Neuronal stem cell (in vitro differentiated cells): ENCODE measurements around the gene SORCS2.

Experiments
- DNase-seq: peaks from one replicate; pipeline ENCODE4 v3.0.0-alpha.2; 2013; ENCODE audit warnings: low spot score
- H2AFZ ChIP-seq: one replicate; pipeline ENCODE4 v1.6.1; 2013; ENCODE audit warnings: mild to moderate bottlenecking, low read length, inconsistent platforms
- H2AK5ac ChIP-seq: 2 replicates; pipeline ENCODE4 v1.6.1; 2013; ENCODE audit warnings: low read depth, mild to moderate bottlenecking, inconsistent platforms, low read length, moderate library complexity, mixed read lengths
- H2BK120ac ChIP-seq: 2 replicates; pipeline ENCODE4 v1.6.1; 2013; ENCODE audit warnings: low read depth, mild to moderate bottlenecking, inconsistent platforms, low read length, moderate library complexity, mixed read lengths
- H2BK12ac ChIP-seq: one replicate; pipeline ENCODE4 v1.6.1; 2013; ENCODE audit warnings: low read length, inconsistent platforms
- H2BK15ac ChIP-seq: 2 replicates; pipeline ENCODE4 v1.6.1; 2013; ENCODE audit warnings: mild to moderate bottlenecking, low read length, inconsistent platforms, mixed read lengths
- H2BK5ac ChIP-seq: one replicate; pipeline ENCODE4 v1.6.1; 2013; ENCODE audit warnings: inconsistent platforms, mild to moderate bottlenecking, low read length, moderate library complexity
- H3K14ac ChIP-seq: one replicate; pipeline ENCODE4 v1.6.1; 2013; ENCODE audit warnings: low read length, inconsistent platforms
- H3K18ac ChIP-seq: 2 replicates; pipeline ENCODE4 v1.6.1; 2013; ENCODE audit warnings: low read length, inconsistent platforms
- H3K23ac ChIP-seq: 2 replicates; pipeline ENCODE4 v1.6.1; 2013; ENCODE audit warnings: low read depth, mild to moderate bottlenecking, mixed read lengths, low read length, inconsistent platforms; ENCODE audit not compliant: poor library complexity
- H3K27ac ChIP-seq: replicated peaks from 3 replicates; pipeline ENCODE4 v1.5.1; 2013; ENCODE audit warnings: low read length, inconsistent platforms
- H3K27me3 ChIP-seq, 3 experiments: 2 replicates each; pipeline ENCODE4 v1.6.1; 2013; ENCODE audit warnings: low read length in 3 of 3, mild to moderate bottlenecking in 2 of 3, inconsistent platforms in 1 of 3, low read depth in 1 of 3, mixed read lengths in 1 of 3, moderate library complexity in 1 of 3; ENCODE audit not compliant: control insufficient read depth in 3 of 3, insufficient read depth in 3 of 3
- H3K36me3 ChIP-seq, 2 donors: replicated peaks in 1 of 2; 2 replicates each; pipeline ENCODE4 v1.6.1; 2013; ENCODE audit warnings: low read length in 2 of 2; ENCODE audit not compliant: control insufficient read depth in 2 of 2, insufficient read depth in 2 of 2
- H3K4ac ChIP-seq: 2 replicates; pipeline ENCODE4 v1.6.1; 2013; ENCODE audit warnings: inconsistent platforms, mild to moderate bottlenecking, low read length, moderate library complexity
- H3K4me1 ChIP-seq, 2 donors: 1 replicate in 1 of 2; 2 replicates in 1 of 2; pipeline ENCODE4 v1.6.1; 2013; ENCODE audit warnings: low read length in 2 of 2, low read depth in 1 of 2; ENCODE audit not compliant: control insufficient read depth in 2 of 2, insufficient read depth in 1 of 2
- H3K4me2 ChIP-seq: one replicate; pipeline ENCODE4 v1.6.1; 2013; ENCODE audit warnings: mild to moderate bottlenecking, low read length, inconsistent platforms; ENCODE audit not compliant: insufficient read depth, poor library complexity, severe bottlenecking
- H3K4me3 ChIP-seq, 2 donors: 2 replicates each; pipeline ENCODE4 v1.5.1; 2013; ENCODE audit warnings: low read length in 2 of 2, mild to moderate bottlenecking in 2 of 2, inconsistent platforms in 1 of 2, moderate library complexity in 1 of 2
- H3K79me1 ChIP-seq: one replicate; pipeline ENCODE4 v1.6.1; 2013; ENCODE audit warnings: low read depth, mild to moderate bottlenecking, inconsistent platforms, low read length, moderate library complexity
- H3K9ac ChIP-seq: one replicate; pipeline ENCODE4 v1.6.1; 2013; ENCODE audit warnings: mild to moderate bottlenecking, low read depth, low read length, inconsistent platforms; ENCODE audit not compliant: poor library complexity
- H3K9me3 ChIP-seq, 2 donors: replicated peaks in 1 of 2; 2 replicates each; pipeline versions ENCODE3 to v1.6.1; 2013; ENCODE audit warnings: low read length in 2 of 2, mild to moderate bottlenecking in 2 of 2, inconsistent platforms in 1 of 2, low read depth in 1 of 2, mixed read lengths in 1 of 2, moderate library complexity in 1 of 2; ENCODE audit not compliant: control insufficient read depth in 2 of 2, insufficient read depth in 1 of 2
- H4K8ac ChIP-seq: one replicate; pipeline ENCODE4 v1.6.1; 2013; ENCODE audit warnings: low read depth, mild to moderate bottlenecking, inconsistent platforms, low read length, moderate library complexity
- H4K91ac ChIP-seq: one replicate; pipeline ENCODE4 v1.6.1; 2013; ENCODE audit warnings: low read length, low read depth, mild to moderate bottlenecking, inconsistent platforms; ENCODE audit not compliant: poor library complexity
- WGBS, 2 donors: extraction: QIAGEN DNeasy Blood & Tissue Kit; methylation state at CpG; one replicate each; pipeline ENCODE4 v1.1.7; 2013; ENCODE audit warnings: missing lambda C conversion rate in 2 of 2, mixed read lengths in 1 of 2; ENCODE audit not compliant: insufficient read length in 2 of 2, insufficient replicate concordance in 1 of 2; ENCODE audit errors: extremely low coverage in 2 of 2; 5-methylcytosine and 5-hydroxymethylcytosine counted together

The SORCS2 gene

GRCh38 chr4:7418131-7418943 lies 226.0 kb downstream of the SORCS2 start:
- H2AK5ac ChIP-seq = peak overlapping the region; percentile 47
- H3K4me3 ChIP-seq = no peak overlapping the region
- H3K23ac ChIP-seq = no peak overlapping the region
- peaks cover 0 to 9% of the 10 kb centered on the region in 2 donors for H3K4me1 ChIP-seq
- H4K8ac ChIP-seq = no peak overlapping the region
- no peaks in the 10 kb centered on the region for H3K36me3 ChIP-seq
- H2BK5ac ChIP-seq = no peak overlapping the region
- peaks cover 0 to 8% (median 0%) of the 10 kb centered on the region in 3 experiments for H3K27me3 ChIP-seq
- WGBS, 2 donors = no CpG with 5 or more reads among the region's 15 CpGs
- H4K91ac ChIP-seq = no peak overlapping the region
- no peak overlapping the region for H3K4me2 ChIP-seq
- no peak overlapping the region for H2AFZ ChIP-seq
- no peak overlapping the region for H3K14ac ChIP-seq
- peaks cover 3% of the 10 kb centered on the region for H3K79me1 ChIP-seq
- H2BK120ac ChIP-seq = no peak overlapping the region
- no peak for DNase-seq
- no peak overlapping the region for H3K4ac ChIP-seq
- H3K27ac ChIP-seq = no peak overlapping the region
- no peak overlapping the region for H3K18ac ChIP-seq
- no peak overlapping the region for H2BK12ac ChIP-seq
- H3K9me3 ChIP-seq = peaks cover 0 to 5% of the 10 kb centered on the region in 2 donors
- H3K9ac ChIP-seq = no peak overlapping the region
- no peak overlapping the region for H2BK15ac ChIP-seq

DNA sequence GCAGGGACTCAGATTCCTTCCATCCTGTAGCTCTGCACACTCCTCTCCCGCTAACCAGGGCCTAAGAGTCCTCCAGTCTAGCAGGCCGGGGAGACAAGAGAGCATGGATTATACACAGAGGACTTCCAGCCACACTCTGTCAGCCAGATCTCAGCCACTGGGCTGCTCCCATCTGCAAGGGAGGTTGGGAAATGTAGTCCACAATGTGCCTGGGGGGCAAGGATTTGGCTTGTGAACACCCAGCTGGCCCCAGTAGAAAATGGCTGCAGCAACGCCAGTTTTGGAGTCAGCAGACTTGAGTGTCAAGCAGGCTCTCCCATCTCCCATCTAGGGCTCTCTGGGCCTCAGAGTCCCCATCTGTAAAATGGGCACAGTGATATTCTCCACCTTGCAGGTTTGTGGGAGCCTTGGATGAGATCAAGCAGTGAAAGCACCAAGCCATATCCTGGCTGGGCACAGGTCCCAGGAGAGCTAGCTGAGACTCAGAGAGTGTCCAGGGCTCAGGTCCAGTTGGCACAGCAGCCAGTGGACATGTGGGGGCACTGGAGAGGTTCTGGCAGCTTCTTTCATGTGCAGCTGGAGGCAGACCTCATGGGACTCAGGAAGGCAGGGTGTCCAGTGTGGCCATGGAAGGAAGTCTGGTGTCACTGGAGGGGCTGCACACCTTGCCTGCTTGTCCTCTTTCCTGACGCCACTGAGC lies 227.8 kb downstream of the SORCS2 start:
- Histone ChIP-seq H4K91ac (no peak overlapping the region), H3K18ac (peak overlapping the region; percentile 16), H2BK120ac (no peak overlapping the region), H3K27me3 (no peaks in the 10 kb centered on the region), H3K4ac (no peak overlapping the region), H3K9me3 (peaks cover 0 to 5% of the 10 kb centered on the region in 2 donors), H3K27ac (no peak overlapping the region), H3K36me3 (no peaks in the 10 kb centered on the region), H4K8ac (no peak overlapping the region), H2AFZ (no peak overlapping the region), H2BK15ac (peak overlapping the region; percentile 39), H2AK5ac (peak overlapping the region; percentile 97), H3K14ac (no peak overlapping the region), H3K23ac (peak overlapping the region; percentile 32), H2BK12ac (no peak overlapping the region), H2BK5ac (peak overlapping the region; percentile 46), H3K4me2 (no peak overlapping the region), H3K4me3 (no peak overlapping the region), H3K79me1 (peaks cover 5% of the 10 kb centered on the region), H3K9ac (no peak overlapping the region), H3K4me1 (peaks cover 0 to 8% of the 10 kb centered on the region in 2 donors)
- WGBS, 2 donors = no CpG with 5 or more reads among the region's 4 CpGs
- no peak for DNase-seq

GRCh38 chr4:7420661-7421040 lies 228.3 kb downstream of the SORCS2 start:
- DNase-seq = no peak
- no CpG with 5 or more reads among the region's 14 CpGs for WGBS, 2 donors

More at GRCh38 chr4:7420661-7421040, 228.3 kb downstream of the SORCS2 start:
- Histone ChIP-seq H3K23ac (peak overlapping the region; percentile 74), H3K36me3 (no peaks in the 10 kb centered on the region), H2BK5ac (peak overlapping the region; percentile 46), H3K4me1 (peaks cover 0 to 5% of the 10 kb centered on the region in 2 donors), H3K27ac (no peak overlapping the region), H3K9me3 (peaks cover 0 to 5% of the 10 kb centered on the region in 2 donors), H2BK15ac (peak overlapping the region; percentile 39), H2BK120ac (no peak overlapping the region), H3K79me1 (peaks cover 5% of the 10 kb centered on the region), H3K27me3 (no peaks in the 10 kb centered on the region), H2BK12ac (no peak overlapping the region), H3K4me2 (no peak overlapping the region), H3K9ac (no peak overlapping the region), H3K18ac (peak overlapping the region; percentile 82), H3K14ac (peak overlapping the region; percentile 92), H2AFZ (no peak overlapping the region), H2AK5ac (peak overlapping the region; percentile 97), H4K91ac (no peak overlapping the region), H4K8ac (no peak overlapping the region), H3K4ac (peak overlapping the region; percentile 42), H3K4me3 (no peak overlapping the region)
